Type B pancreatic cell (in vitro differentiated cells): ENCODE data around the gene ECEL1. TPM values are rescaled to one million over a fixed set of nuclear protein-coding genes. Genes with fewer than 3 reads are reported as not detected.
"Not testable (repeated sequence)": the region's sequence is repeated elsewhere in the genome, so short reads cannot be mapped to it uniquely, and the experiment has no call there.

Experiments used
- DNase-seq: peaks from one replicate; pipeline ENCODE4 v3.0.0; 2021; ENCODE audit warnings: mixed read lengths; ENCODE audit not compliant: unreplicated experiment; ENCODE audit errors: extremely low spot score
- H3K27ac Mint-ChIP-seq: 2 replicates; pipeline ENCODE4 v1.8.0; 2021; ENCODE audit warnings: mild to moderate bottlenecking, mixed read lengths
- H3K27me3 Mint-ChIP-seq: 2 replicates; pipeline ENCODE4 v1.8.0; 2021; ENCODE audit warnings: mixed read lengths
- H3K36me3 Mint-ChIP-seq: 2 replicates; pipeline ENCODE4 v1.8.0; 2021; ENCODE audit warnings: mixed read lengths
- H3K4me1 Mint-ChIP-seq: one replicate; pipeline ENCODE4 v1.8.0; 2021; ENCODE audit warnings: mixed read lengths; ENCODE audit not compliant: unreplicated experiment
- H3K4me3 Mint-ChIP-seq: 2 replicates; pipeline ENCODE4 v1.8.0; 2021; ENCODE audit warnings: mild to moderate bottlenecking, mixed read lengths
- H3K9me3 Mint-ChIP-seq: 2 replicates; pipeline ENCODE4 v1.8.0; 2021; ENCODE audit warnings: mixed read lengths
- total RNA-seq: library from RNA; stranded (reverse); gene quantifications from 2 replicates; pipeline ENCODE4 v1.2.1, GENCODE V29; 2021; ENCODE audit warnings: low replicate concordance
- TF ChIP-seq, protein P1 (sequence below): fragments of 200-600 bp; sonication (generic); conservative IDR thresholded peaks from 2 replicates; pipeline ENCODE4 v1.5.0; 2021; ENCODE audit warnings: antibody characterized with exemption, mild to moderate bottlenecking

Gene ECEL1
- total RNA-seq, 1 donor from 2014 or later, result 7.8 TPM

DNA sequence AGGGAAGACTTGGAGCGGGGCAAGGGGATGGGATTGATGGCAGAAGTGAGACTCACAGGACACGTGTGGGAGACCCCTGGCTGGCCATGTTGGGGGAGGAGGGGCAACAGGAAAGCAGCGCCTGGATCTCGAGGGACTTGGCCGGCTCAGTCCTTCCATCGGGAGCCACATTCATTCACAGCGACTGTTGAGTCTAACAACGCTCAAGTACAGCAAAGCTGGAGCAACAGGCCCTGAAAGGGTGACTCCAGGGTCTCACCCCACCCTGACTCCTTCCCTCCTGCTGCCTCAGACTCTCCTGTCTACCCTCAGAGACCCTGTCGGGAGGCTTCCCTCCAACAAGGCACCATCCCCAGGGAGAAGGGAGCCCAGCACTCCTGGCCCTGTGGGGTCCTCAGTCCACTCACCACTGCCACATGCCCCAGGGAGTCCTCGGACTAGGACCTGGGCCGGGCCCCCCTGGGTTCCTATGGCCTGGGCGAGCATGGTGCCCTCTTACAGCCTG, 46.4 kb downstream of the ECEL1 start:
- Mint-ChIP-seq H3K9me3 (no peaks in the 10 kb centered on the region), H3K27me3 (peaks cover 8% of the 10 kb centered on the region), H3K4me3 (no peak overlapping the region), H3K4me1 (no peaks in the 10 kb centered on the region), H3K36me3 (no peaks in the 10 kb centered on the region), H3K27ac (no peak overlapping the region)
- no peak for DNase-seq
- TF ChIP-seq, protein P1, sequence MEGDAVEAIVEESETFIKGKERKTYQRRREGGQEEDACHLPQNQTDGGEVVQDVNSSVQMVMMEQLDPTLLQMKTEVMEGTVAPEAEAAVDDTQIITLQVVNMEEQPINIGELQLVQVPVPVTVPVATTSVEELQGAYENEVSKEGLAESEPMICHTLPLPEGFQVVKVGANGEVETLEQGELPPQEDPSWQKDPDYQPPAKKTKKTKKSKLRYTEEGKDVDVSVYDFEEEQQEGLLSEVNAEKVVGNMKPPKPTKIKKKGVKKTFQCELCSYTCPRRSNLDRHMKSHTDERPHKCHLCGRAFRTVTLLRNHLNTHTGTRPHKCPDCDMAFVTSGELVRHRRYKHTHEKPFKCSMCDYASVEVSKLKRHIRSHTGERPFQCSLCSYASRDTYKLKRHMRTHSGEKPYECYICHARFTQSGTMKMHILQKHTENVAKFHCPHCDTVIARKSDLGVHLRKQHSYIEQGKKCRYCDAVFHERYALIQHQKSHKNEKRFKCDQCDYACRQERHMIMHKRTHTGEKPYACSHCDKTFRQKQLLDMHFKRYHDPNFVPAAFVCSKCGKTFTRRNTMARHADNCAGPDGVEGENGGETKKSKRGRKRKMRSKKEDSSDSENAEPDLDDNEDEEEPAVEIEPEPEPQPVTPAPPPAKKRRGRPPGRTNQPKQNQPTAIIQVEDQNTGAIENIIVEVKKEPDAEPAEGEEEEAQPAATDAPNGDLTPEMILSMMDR, result no peak

GRCh38 chr2:232440220-232441018, 47.2 kb downstream of the ECEL1 start:
- H3K9me3 Mint-ChIP-seq, H3K36me3 Mint-ChIP-seq, H3K27ac Mint-ChIP-seq, H3K27me3 Mint-ChIP-seq, H3K4me3 Mint-ChIP-seq, H3K4me1 Mint-ChIP-seq: not testable (repeated sequence)
- TF ChIP-seq, protein P1, result peak; percentile 88
- DNase-seq, result peak; percentile 93

DNA sequence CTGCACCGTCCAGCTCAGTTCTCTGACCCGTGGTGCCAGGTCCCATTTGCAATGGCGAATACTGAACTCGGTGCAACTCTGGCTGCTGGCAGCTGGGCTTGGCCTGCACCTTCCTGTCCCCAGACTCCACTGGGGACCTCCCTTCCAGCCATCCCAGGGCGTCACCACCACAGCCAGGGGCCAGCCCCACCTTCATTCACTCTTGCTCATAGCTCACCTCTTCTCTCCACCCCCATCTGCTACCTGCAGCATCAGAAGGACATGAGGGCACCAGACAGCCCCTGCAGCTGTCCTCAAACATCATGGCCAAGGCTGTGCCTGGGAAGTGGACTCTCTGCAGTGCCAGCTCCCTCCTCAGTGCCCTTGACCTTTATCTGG, 47.9 kb downstream of the ECEL1 start:
- DNase-seq, result no peak
- TF ChIP-seq, protein P1, result peak; percentile 67
- Mint-ChIP-seq H3K4me1 (no peaks in the 10 kb centered on the region), H3K9me3 (no peaks in the 10 kb centered on the region), H3K36me3 (no peaks in the 10 kb centered on the region), H3K4me3 (no peak overlapping the region), H3K27ac (no peak overlapping the region), H3K27me3 (peaks cover 12% of the 10 kb centered on the region)

- Mint-ChIP-seq H3K27me3 (peaks cover 12% of the 10 kb centered on the region), H3K4me1 (no peaks in the 10 kb centered on the region), H3K4me3 (no peak overlapping the region), H3K27ac (no peak overlapping the region), H3K9me3 (no peaks in the 10 kb centered on the region), H3K36me3 (no peaks in the 10 kb centered on the region)
- DNase-seq, result no peak
- TF ChIP-seq, protein P1, result peak; percentile 76
Observed at GRCh38 chr2:232438951-232439757, 48.5 kb downstream of the ECEL1 start.

DNA sequence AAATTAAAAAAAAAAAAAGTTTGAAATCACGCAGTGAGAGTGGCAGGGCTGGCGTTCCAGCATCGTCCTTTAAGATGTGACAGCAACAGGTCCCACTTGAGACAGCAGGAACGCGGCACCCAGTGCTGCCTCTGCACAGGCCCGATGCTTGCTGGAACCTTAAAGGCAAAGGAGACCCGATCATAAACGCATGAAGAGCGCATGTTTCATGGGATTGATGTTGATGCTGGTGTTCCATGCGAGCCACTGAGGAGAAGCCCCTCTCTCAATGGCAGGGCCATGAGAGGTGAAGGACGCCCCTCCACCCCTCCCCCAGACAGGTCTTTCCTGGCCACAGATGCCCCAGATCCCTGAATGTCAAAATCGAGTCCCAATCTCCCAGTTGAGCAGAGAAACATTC, 49.5 kb downstream of the ECEL1 start:
- TF ChIP-seq, protein P1, result no peak
- DNase-seq, result no peak
- no peaks in the 10 kb centered on the region for H3K4me1 Mint-ChIP-seq
- peaks cover 12% of the 10 kb centered on the region for H3K27me3 Mint-ChIP-seq
- H3K36me3 Mint-ChIP-seq, result no peaks in the 10 kb centered on the region
- no peak overlapping the region for H3K27ac Mint-ChIP-seq
- H3K9me3 Mint-ChIP-seq, result no peaks in the 10 kb centered on the region
- H3K4me3 Mint-ChIP-seq, result no peak overlapping the region
